ENCODE data around the gene KCND3.

KCND3 gene

GRCh38 chr1:111882559-111882958 lies 106.9 kb downstream of the KCND3 start:
- H3K4me1 ChIP-seq (ENCODE audit: control insufficient read depth, insufficient read depth, low read length) = no peaks in the 10 kb centered on the region
- POLR2A ChIA-PET = no interaction called here
- H3K27ac ChIP-seq (ENCODE audit: extremely low read depth, low read depth, low read length) = no peak overlapping the region
- no peak overlapping the region for H3K4me3 ChIP-seq (ENCODE audit: low read depth, low read length)
- H3K9me3 ChIP-seq (ENCODE audit: control insufficient read depth, insufficient read depth, low read depth, low read length) = no peaks in the 10 kb centered on the region
- H3K36me3 ChIP-seq (ENCODE audit: control insufficient read depth in 2 of 2, insufficient read depth in 1 of 2, low read length in 2 of 2) = no peaks in the 10 kb centered on the region
- no peak for TF ChIP-seq ZNF341 (tag by site-specific recombination; IDR thresholded peaks at IDR 0.05; ENCODE audit: low read depth)
- no peak for TF ChIP-seq ZNF596 (tag by site-specific recombination; IDR thresholded peaks at IDR 0.05)
- TF ChIP-seq ZNF768 (tag by site-specific recombination; IDR thresholded peaks at IDR 0.05) = no peak
- no peak for TF ChIP-seq ZNF639 (tag by site-specific recombination; IDR thresholded peaks at IDR 0.05)
- TF ChIP-seq ZNF76 (tag by site-specific recombination; IDR thresholded peaks at IDR 0.05; ENCODE audit: borderline replicate concordance, low read depth) = no peak
- TF ChIP-seq PRDM10 (tag by site-specific recombination; IDR thresholded peaks at IDR 0.05) = no peak
- no peak for TF ChIP-seq ZBTB10 (tag by site-specific recombination; IDR thresholded peaks at IDR 0.05)
- no peak for TF ChIP-seq ZNF114 (tag by site-specific recombination; IDR thresholded peaks at IDR 0.05)
- TF ChIP-seq KLF9 (tag by site-specific recombination; IDR thresholded peaks at IDR 0.05; ENCODE audit: low read depth) = no peak
- TF ChIP-seq ZNF362 (tag by site-specific recombination; IDR thresholded peaks at IDR 0.05) = no peak
- TF ChIP-seq ZNF416 (tag by site-specific recombination; IDR thresholded peaks at IDR 0.05) = no peak
- no peak for TF ChIP-seq ZNF133 (tag by site-specific recombination; IDR thresholded peaks at IDR 0.05)
- TF ChIP-seq ZNF112 (tag by site-specific recombination; IDR thresholded peaks at IDR 0.05) = no peak
- TF ChIP-seq ZNF404 (tag by site-specific recombination; IDR thresholded peaks at IDR 0.05) = no peak
- TF ChIP-seq ZNF354C (tag by site-specific recombination; IDR thresholded peaks at IDR 0.05; ENCODE audit: borderline replicate concordance, low read depth) = no peak
- no peak for TF ChIP-seq ZNF555 (tag by site-specific recombination; conservative IDR thresholded peaks at IDR 0.05)
- no peak for TF ChIP-seq ZSCAN16 (tag by site-specific recombination; IDR thresholded peaks at IDR 0.05)
- CTCF ChIA-PET = no interaction called here
